IMR-90 (cell line): ENCODE measurements around the gene PIAS2.
"Not testable (repeated sequence)": the region's sequence is repeated elsewhere in the genome, so short reads cannot be mapped to it uniquely, and the experiment has no call there.

ENCODE experiments used
- CEBPB ChIP-seq: IDR thresholded peaks from 2 replicates; pipeline ENCODE4 v1.6.1; 2012; ENCODE audit warnings: low read depth, low read length, improper control_type of control experiment
- CHD1 ChIP-seq: IDR thresholded peaks from 2 replicates; pipeline ENCODE4 v1.6.1; 2012; ENCODE audit warnings: low read depth, low read length, improper control_type of control experiment
- MAFK ChIP-seq: IDR thresholded peaks from 2 replicates; pipeline ENCODE4 v1.6.1; 2012; ENCODE audit warnings: low read depth, low read length, improper control_type of control experiment
- MAZ ChIP-seq: IDR thresholded peaks from 2 replicates; pipeline ENCODE4 v1.6.1; 2012; ENCODE audit warnings: low read depth, mild to moderate bottlenecking, low read length, improper control_type of control experiment, moderate library complexity, borderline replicate concordance
- MXI1 ChIP-seq: IDR thresholded peaks from 2 replicates; pipeline ENCODE4 v1.6.1; 2012; ENCODE audit warnings: low read depth, mild to moderate bottlenecking, low read length, moderate library complexity, borderline replicate concordance
- NFE2L2 ChIP-seq: fragments of 150-350 bp; IDR thresholded peaks from 2 replicates; pipeline ENCODE4 v1.6.1; 2016; ENCODE audit warnings: low read depth, mild to moderate bottlenecking, low read length
- POLR2A ChIP-seq: IDR thresholded peaks from 2 replicates; pipeline ENCODE4 v1.6.1; 2012; ENCODE audit warnings: mild to moderate bottlenecking, low read depth, low read length
- RAD21 ChIP-seq: IDR thresholded peaks from 2 replicates; pipeline ENCODE4 v1.6.1; 2012; ENCODE audit warnings: low read length, improper control_type of control experiment
- RCOR1 ChIP-seq: IDR thresholded peaks from 2 replicates; pipeline ENCODE4 v1.6.1; 2012; ENCODE audit warnings: mild to moderate bottlenecking, low read length, improper control_type of control experiment; ENCODE audit not compliant: insufficient replicate concordance
- RFX5 ChIP-seq: IDR thresholded peaks from 2 replicates; pipeline ENCODE4 v1.8.0; 2012; ENCODE audit warnings: low read depth, mild to moderate bottlenecking, low read length, moderate library complexity
- SMC3 ChIP-seq: fragments of 150-350 bp; IDR thresholded peaks from 2 replicates; pipeline ENCODE4 v1.6.1; 2016; ENCODE audit warnings: low read depth, mild to moderate bottlenecking, antibody characterized with exemption, low read length, moderate library complexity
- USF2 ChIP-seq: fragments of 150-350 bp; IDR thresholded peaks from 2 replicates; pipeline ENCODE4 v1.6.1; 2017; ENCODE audit warnings: mild to moderate bottlenecking, antibody characterized with exemption, low read length, low read depth
- TF ChIP-seq, protein P1 (sequence below): conservative IDR thresholded peaks from 2 replicates; pipeline ENCODE4 v1.5.1; 2012; ENCODE audit warnings: mild to moderate bottlenecking, low read depth, low read length, improper control_type of control experiment

GRCh38 chr18:46865245-46865644, 52.1 kb downstream of the PIAS2 start:
- not testable (repeated sequence) for TF ChIP-seq RFX5, POLR2A, NFE2L2, CEBPB, SMC3, MXI1, CHD1, USF2, MAZ, RCOR1, MAFK, RAD21
- TF ChIP-seq, protein P1, sequence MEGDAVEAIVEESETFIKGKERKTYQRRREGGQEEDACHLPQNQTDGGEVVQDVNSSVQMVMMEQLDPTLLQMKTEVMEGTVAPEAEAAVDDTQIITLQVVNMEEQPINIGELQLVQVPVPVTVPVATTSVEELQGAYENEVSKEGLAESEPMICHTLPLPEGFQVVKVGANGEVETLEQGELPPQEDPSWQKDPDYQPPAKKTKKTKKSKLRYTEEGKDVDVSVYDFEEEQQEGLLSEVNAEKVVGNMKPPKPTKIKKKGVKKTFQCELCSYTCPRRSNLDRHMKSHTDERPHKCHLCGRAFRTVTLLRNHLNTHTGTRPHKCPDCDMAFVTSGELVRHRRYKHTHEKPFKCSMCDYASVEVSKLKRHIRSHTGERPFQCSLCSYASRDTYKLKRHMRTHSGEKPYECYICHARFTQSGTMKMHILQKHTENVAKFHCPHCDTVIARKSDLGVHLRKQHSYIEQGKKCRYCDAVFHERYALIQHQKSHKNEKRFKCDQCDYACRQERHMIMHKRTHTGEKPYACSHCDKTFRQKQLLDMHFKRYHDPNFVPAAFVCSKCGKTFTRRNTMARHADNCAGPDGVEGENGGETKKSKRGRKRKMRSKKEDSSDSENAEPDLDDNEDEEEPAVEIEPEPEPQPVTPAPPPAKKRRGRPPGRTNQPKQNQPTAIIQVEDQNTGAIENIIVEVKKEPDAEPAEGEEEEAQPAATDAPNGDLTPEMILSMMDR, result not testable (repeated sequence)
